Measurements from ENCODE around the gene SCART1. TPM values are rescaled to one million over a fixed set of nuclear protein-coding genes. Genes with fewer than 3 reads are reported as not detected.

SCART1 gene
- total and polyA plus RNA-seq, 2 donors (not counting 3 experiments of a cell fraction or from before 2014, with no cell fraction given): 0.90 to 1.0 TPM

GRCh38 chr10:133455611-133456031 is 1.9 kb downstream of the SCART1 start:
- no peaks in the 10 kb centered on the region for H3K79me2 ChIP-seq (ENCODE audit: control insufficient read depth, insufficient read depth, low read length)

More at GRCh38 chr10:133455611-133456031, 1.9 kb downstream of the SCART1 start:
- POLR2A ChIA-PET: no interaction called here
- FAIRE-seq: no peak
- intact Hi-C loops (cut with micrococcal nuclease): no loop called here
- no peaks in the 10 kb centered on the region for H3K4me1 ChIP-seq (ENCODE audit: control insufficient read depth, extremely low read depth, insufficient read depth, low read length)
- no peak for DNase-seq (ENCODE audit: low read depth, low spot score)
- no peak overlapping the region for H2AFZ ChIP-seq (ENCODE audit: low read depth, low read length)
- no peak overlapping the region for H3K4me3 ChIP-seq (replicated peaks in 1 of 3; ENCODE audit: insufficient read depth in 1 of 3, low read depth in 1 of 3, low read length in 3 of 3)
- CTCF ChIA-PET: no interaction called here
- no peaks in the 10 kb centered on the region for H3K36me3 ChIP-seq (ENCODE audit: control insufficient read depth in 2 of 2, extremely low read depth in 1 of 2, insufficient read depth in 2 of 2, low read length in 2 of 2)
- H3K9me1 ChIP-seq (replicated peaks; ENCODE audit: control insufficient read depth, extremely low read depth, insufficient read depth, low read length): no peaks in the 10 kb centered on the region
- dilution Hi-C loops (cut with MboI; ENCODE audit: extremely low pct_ligation_motif_present, low sequenced_read_pairs): no loop called here
- no TSS peak for BruUV-seq (replicated peaks)
- no peaks in the 10 kb centered on the region for H4K20me1 ChIP-seq (replicated peaks; ENCODE audit: control insufficient read depth, extremely low read depth, insufficient read depth, low read length)
- no peak overlapping the region for H3K27ac ChIP-seq (ENCODE audit: insufficient read depth, low read depth, low read length)
- TF ChIP-seq MYC (IDR thresholded peaks at IDR 0.05; ENCODE audit: low read depth, low read length) (no peak), CTCF (IDR thresholded peaks at IDR 0.05; ENCODE audit: extremely low read depth in 1 of 2, insufficient read depth in 1 of 2, low read depth in 1 of 2, low read length in 2 of 2) (no peak), EZH2 (IDR thresholded peaks at IDR 0.05; ENCODE audit: borderline replicate concordance, low read depth, low read length, severe bottlenecking) (no peak), GATA2 (IDR thresholded peaks at IDR 0.05; ENCODE audit: insufficient read depth, insufficient read length, low read depth, low read length) (no peak), JUN (IDR thresholded peaks at IDR 0.05; ENCODE audit: borderline replicate concordance, insufficient read depth, insufficient read length, low read depth) (no peak), FOS (IDR thresholded peaks at IDR 0.05; ENCODE audit: borderline replicate concordance, insufficient read depth, low read length) (no peak), POLR2AphosphoS5 (IDR thresholded peaks at IDR 0.05; ENCODE audit: insufficient read depth, low read depth, low read length) (no peak), POLR2A (IDR thresholded peaks at IDR 0.05; ENCODE audit: low read depth, low read length) (no peak), MAX (IDR thresholded peaks at IDR 0.05; ENCODE audit: insufficient read depth, insufficient read length) (no peak)
- H3K4me2 ChIP-seq (ENCODE audit: insufficient read depth, low read length): no peak overlapping the region
- H3K9me3 ChIP-seq (replicated peaks; ENCODE audit: control insufficient read depth, insufficient read depth, low read length): no peaks in the 10 kb centered on the region
- H3K27me3 ChIP-seq (ENCODE audit: control insufficient read depth in 2 of 2, insufficient read depth in 2 of 2, low read length in 2 of 2): no peaks in the 10 kb centered on the region
- H3K9ac ChIP-seq (replicated peaks; ENCODE audit: extremely low read depth, insufficient read depth, low read length): no peak overlapping the region
